K562 (cell line): ENCODE results near the gene FAM83F.

Source experiments
- ATF3 ChIP-seq, 2 experiments: fragments of 450-650 bp in 1 of 2; sonication (generic) in 1 of 2; formaldehyde crosslinking in 1 of 2; IDR thresholded peaks in 1 of 2; conservative IDR thresholded peaks in 1 of 2; 2 replicates each; pipeline versions ENCODE4 v1.6.1 to v1.8.1; 2016 to 2023; ENCODE audit warnings: mild to moderate bottlenecking in 2 of 2, moderate library complexity in 2 of 2, inconsistent platforms in 1 of 2, missing genetic modification reagents in 1 of 2
- CTCF ChIP-seq, 3 experiments: IDR thresholded peaks in 2 of 3; conservative IDR thresholded peaks in 1 of 3; 2 replicates each; pipeline ENCODE4 v1.5.1; 2011 to 2012; ENCODE audit warnings: low read length in 3 of 3, mild to moderate bottlenecking in 3 of 3, control low read depth in 2 of 3, improper control_type of control experiment in 1 of 3, inconsistent platforms in 1 of 3, low read depth in 1 of 3, mixed read lengths in 1 of 3, moderate library complexity in 1 of 3; ENCODE audit not compliant: insufficient read depth in 2 of 3
- RAD21 ChIP-seq, 2 experiments: fragments of 250-450 bp in 1 of 2; fragments of 450-650 bp in 1 of 2; sonication (Bioruptor Pico) in 1 of 2; formaldehyde crosslinking in 1 of 2; IDR thresholded peaks in 1 of 2; conservative IDR thresholded peaks in 1 of 2; 2 replicates each; pipeline versions ENCODE4 v1.4.0 to v1.8.0; 2020 to 2022; ENCODE audit warnings: mild to moderate bottlenecking in 2 of 2, moderate library complexity in 1 of 2
- TGIF2 ChIP-seq: sonication (generic); formaldehyde crosslinking; IDR thresholded peaks from 2 replicates; pipeline ENCODE4 v1.8.1; 2022; ENCODE audit warnings: mild to moderate bottlenecking, missing genetic modification reagents, moderate library complexity

- TF ChIP-seq CTCF (IDR thresholded peaks at IDR 0.05 in 2 of 3, conservative IDR thresholded peaks at IDR 0.05 in 1 of 3; ENCODE audit: insufficient read depth in 2 of 3, low read depth in 1 of 3, low read length in 3 of 3) (no peak), TGIF2 (CRISPR knock-in tag) (no peak), RAD21 (CRISPR knock-in tag; conservative IDR thresholded peaks at IDR 0.05 in 1 of 2, IDR thresholded peaks at IDR 0.05 in 1 of 2) (no peak; a peak in 1 of 4 replicates), ATF3 (IDR thresholded peaks at IDR 0.05) (peak; percentile 75), ATF3 (CRISPR knock-in tag; conservative IDR thresholded peaks at IDR 0.05) (no peak)
Measured at GRCh38 chr22:39960791-39961746, 33.7 kb upstream of the FAM83F start.
